GM06990 (cell line): ENCODE data around the gene PKD1L1.

Experiments used
- DNase-seq: peaks from one replicate; pipeline ENCODE4 v3.0.0-alpha.2; 2011; ENCODE audit not compliant: insufficient read length; ENCODE audit errors: extremely low read depth
- H3K27me3 ChIP-seq: replicated peaks from 2 replicates; pipeline ENCODE4 v1.6.0; 2011; ENCODE audit warnings: low read length; ENCODE audit not compliant: control insufficient read depth, insufficient read depth
- H3K36me3 ChIP-seq: 2 replicates; pipeline ENCODE4 v1.5.1; 2011; ENCODE audit warnings: low read length; ENCODE audit not compliant: control insufficient read depth, insufficient read depth
- H3K4me3 ChIP-seq: replicated peaks from 2 replicates; pipeline ENCODE4 v1.5.1; 2011; ENCODE audit warnings: low read depth, mild to moderate bottlenecking, control low read depth, low read length
- CTCF ChIP-seq: IDR thresholded peaks from 2 replicates; pipeline ENCODE4 v1.5.1; 2011; ENCODE audit warnings: low read length, control low read depth, mild to moderate bottlenecking, inconsistent platforms; ENCODE audit not compliant: insufficient read depth, poor library complexity, severe bottlenecking

The PKD1L1 gene

GRCh38 chr7:47748041-47748440, 200.2 kb downstream of the PKD1L1 start:
- peaks cover 3% of the 10 kb centered on the region; the same call in 1 of the 2 replicates for H3K27me3 ChIP-seq
- no peak for DNase-seq
- H3K36me3 ChIP-seq, result no peaks in the 10 kb centered on the region
- no peak for TF ChIP-seq CTCF
- H3K4me3 ChIP-seq, result no peak overlapping the region

GRCh38 chr7:47747160-47747559, 201.1 kb downstream of the PKD1L1 start:
- no peaks in the 10 kb centered on the region for H3K36me3 ChIP-seq
- no peak overlapping the region for H3K4me3 ChIP-seq
- DNase-seq, result no peak
- no peak for TF ChIP-seq CTCF
- peaks cover 3% of the 10 kb centered on the region; the same call in 1 of the 2 replicates for H3K27me3 ChIP-seq

- Histone ChIP-seq H3K36me3 (no peaks in the 10 kb centered on the region), H3K27me3 (peaks cover 3% of the 10 kb centered on the region; the same call in 1 of the 2 replicates), H3K4me3 (no peak overlapping the region)
- DNase-seq, result no peak
- TF ChIP-seq CTCF, result no peak
These were observed 201.8 kb downstream of the PKD1L1 start for GRCh38 chr7:47746468-47746867.

- Histone ChIP-seq H3K36me3 (no peaks in the 10 kb centered on the region), H3K27me3 (peaks cover 3% of the 10 kb centered on the region; the same call in 1 of the 2 replicates), H3K4me3 (no peak overlapping the region)
- no peak for DNase-seq
- TF ChIP-seq CTCF, result no peak
These were observed 203.4 kb downstream of the PKD1L1 start for GRCh38 chr7:47744883-47745282.

DNA sequence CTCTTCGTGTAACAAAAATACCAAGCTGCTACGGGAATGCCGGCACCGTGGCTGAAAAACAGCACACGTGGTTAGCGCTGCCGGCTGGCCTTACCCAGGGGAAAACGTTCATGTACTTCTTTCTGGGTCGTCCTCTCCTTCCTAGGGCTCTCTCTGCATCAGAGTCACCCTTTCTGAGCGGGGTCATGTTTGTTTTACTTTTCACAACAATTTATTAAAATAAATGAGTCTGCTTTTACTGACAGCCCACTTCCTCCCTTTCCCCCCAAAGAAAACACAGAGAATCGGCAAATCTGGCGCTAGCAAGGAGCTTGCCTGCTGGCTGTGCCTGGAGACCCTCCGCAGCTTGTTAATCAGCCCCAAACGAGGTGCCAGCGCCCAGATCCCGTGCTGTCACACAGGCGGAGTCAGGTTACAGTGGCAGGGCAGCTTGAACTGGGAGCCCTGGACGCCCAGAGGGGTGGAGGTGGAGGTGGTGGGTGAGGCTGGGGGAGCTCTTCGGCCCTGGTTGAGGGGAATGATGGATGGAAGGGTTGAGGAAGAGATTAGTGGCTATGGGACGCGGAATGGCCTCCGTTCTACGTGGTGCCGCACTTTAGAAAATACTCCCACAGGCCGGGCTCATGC, 204.2 kb downstream of the PKD1L1 start:
- no peak for DNase-seq
- peaks cover 3% of the 10 kb centered on the region; the same call in 1 of the 2 replicates for H3K27me3 ChIP-seq
- no peaks in the 10 kb centered on the region for H3K36me3 ChIP-seq
- TF ChIP-seq CTCF, result no peak
- H3K4me3 ChIP-seq, result no peak overlapping the region

GRCh38 chr7:47741984-47742383, 206.3 kb downstream of the PKD1L1 start:
- no peak for TF ChIP-seq CTCF
- H3K27me3 ChIP-seq, result peaks cover 3% of the 10 kb centered on the region; the same call in 1 of the 2 replicates
- no peaks in the 10 kb centered on the region for H3K36me3 ChIP-seq
- no peak for DNase-seq
- H3K4me3 ChIP-seq, result no peak overlapping the region
